Activated CD4-positive, alpha-beta T cell treated with anti-CD3 and anti-CD28 coated beads, Interleukin-10, Interleukin-2, amounts not matched to agents 100 ng/mL and 50 ng/mL, durations not matched to agents 16 hours and 8 hours (primary cell): ENCODE results near the gene RAD51B.
"Not testable (repeated sequence)": the region's sequence is repeated elsewhere in the genome, so short reads cannot be mapped to it uniquely, and the experiment has no call there.

Experiments
- DNase-seq: peaks from one replicate; pipeline ENCODE4 v3.0.0-alpha.2; 2020

RAD51B gene

DNA sequence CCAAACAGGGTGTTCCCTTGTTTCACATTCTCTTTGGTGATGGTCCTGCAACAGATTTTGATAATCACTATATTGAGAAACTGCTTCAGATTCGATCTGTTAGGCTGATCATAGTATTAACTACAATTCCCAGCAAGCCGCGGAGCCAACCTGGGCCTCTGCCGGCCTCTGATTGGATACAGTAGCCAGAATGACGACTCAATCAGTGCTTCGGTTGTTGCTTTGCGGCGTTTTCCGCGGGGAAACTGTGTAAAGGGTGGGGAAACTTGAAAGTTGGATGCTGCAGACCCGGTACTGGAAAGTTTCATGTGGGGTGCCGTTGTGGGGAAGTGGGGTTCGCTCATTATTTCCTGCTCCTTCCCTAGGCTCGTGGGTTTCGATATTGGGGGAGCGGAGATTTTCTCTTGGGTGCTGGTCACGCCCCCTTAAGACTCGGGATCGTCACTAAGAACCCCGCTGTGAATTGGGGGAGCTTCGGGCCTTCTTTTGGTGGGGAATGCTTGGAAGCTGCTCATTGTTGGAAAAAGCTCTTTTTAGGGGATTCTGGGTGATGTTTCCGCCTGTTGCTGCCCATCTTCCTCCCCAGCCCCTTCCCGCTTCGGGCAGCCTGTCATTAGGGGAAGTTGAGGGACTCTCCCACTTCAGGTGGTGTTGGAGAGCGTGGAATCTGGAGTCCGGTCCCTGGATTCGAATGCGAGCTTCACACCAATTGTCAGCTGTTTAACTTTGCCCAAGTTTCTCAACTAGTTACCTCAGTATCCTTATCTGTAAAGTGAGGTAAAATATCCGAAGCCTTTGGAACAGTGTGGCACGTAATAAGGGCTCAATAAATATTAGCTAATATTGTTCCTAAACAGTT, at the start of gene RAD51B:
Gene RAD51B (plus strand): TSS at position 217 of the 859 bp plus-strand sequence.
- peak; percentile 92 for DNase-seq

DNA sequence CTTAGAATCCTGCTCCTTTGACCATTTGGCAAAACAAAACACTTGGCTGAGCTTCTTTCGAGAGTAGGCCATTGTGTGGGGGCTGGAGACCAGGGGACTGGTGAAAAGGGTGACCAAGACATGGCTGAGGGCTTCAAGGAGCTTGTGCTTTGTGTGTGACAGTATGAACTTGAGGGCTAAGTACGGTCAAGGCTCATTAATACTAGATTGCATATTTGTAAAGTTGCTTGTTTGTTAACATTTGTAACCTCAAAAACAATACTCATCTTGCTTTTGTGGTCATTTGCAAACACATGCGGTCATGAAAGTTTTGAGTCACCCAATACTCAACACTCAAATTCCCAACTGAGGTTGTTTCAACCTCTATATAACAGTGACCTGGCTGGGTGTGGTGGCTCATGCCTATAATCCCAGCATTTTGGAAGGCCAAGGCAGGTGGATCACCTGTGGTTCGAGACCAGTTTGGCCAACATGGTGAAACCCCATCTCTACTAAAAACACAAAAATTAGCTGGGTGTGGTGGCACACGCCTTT, 45.7 kb upstream of the RAD51B start:
- DNase-seq: no peak

GRCh38 chr14:67776653-67777322, 42.8 kb upstream of the RAD51B start:
- DNase-seq: no peak

DNA sequence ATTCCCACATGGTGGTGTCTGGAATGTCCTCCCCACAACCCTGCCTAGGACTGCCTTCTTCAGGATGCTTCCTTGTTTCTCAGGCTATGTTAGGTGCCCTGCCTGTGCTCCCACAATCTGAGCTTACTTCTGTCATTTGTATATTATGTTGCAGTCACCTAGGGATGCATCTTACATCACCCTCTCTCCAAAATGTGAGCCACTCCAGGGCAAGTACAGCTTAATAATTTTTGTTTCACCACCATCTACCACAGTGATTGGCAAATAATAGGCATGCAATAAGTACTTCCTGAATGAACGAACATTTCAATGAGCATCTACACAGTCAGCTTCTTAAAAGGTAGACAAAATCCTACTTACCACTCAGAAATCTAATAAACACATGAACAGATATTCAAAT, 40.8 kb upstream of the RAD51B start:
- no peak for DNase-seq

GRCh38 chr14:67782090-67782489, 37.5 kb upstream of the RAD51B start:
- no peak for DNase-seq

DNA sequence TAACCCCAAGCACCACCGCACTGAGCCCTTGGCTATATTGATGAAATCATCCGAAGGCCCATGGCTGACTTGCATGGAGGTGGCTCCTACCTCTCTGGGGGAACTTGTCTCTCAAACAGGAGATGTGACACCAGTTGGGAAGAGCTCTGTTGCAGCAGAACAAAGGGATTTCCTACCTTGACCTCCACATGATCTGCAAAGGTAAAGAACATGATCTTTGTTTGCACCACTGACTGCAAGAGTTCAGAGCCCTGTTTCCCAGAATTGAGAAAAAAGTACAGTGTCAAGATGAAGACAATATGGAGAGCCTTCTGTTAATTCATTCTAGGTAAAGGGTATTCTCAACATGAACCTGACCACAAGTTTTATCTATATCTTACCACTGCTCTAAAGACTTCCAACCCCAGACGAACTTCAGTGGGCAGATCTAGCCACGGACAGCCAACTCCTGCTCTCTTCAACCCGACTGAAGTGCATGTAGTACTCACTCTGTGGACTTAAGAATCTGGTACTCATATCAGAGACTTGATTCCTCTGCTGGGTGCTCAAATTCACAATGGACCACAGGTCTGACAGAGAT, 35.2 kb upstream of the RAD51B start:
- DNase-seq: no peak

- DNase-seq: no peak
Measured at GRCh38 chr14:67785270-67786109, 34.1 kb upstream of the RAD51B start.

- no peak for DNase-seq
Measured at GRCh38 chr14:67787673-67788072, 31.9 kb upstream of the RAD51B start.

GRCh38 chr14:67798731-67799130, 20.8 kb upstream of the RAD51B start:
- DNase-seq: no peak

DNA sequence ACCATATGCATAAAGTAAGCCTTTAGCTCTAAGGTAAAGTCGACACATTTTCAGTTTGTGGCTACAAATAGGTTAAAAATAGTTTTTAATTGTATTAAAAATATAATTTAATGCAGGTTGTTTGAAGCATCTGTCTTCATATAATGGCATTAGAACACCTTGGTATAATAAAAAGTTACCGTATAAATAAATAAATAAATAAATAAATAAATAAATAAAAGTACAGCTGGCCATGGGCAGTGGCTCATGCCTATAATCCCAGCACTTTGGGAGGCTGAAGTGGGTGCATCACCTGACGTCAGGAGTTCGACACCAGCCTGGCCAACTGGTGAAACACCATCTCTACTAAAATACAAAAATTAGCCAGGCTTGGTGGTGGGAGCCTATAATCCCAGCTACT, 18.8 kb upstream of the RAD51B start:
- no peak for DNase-seq

GRCh38 chr14:67806246-67806645, 13.3 kb upstream of the RAD51B start:
- DNase-seq: no peak

DNA sequence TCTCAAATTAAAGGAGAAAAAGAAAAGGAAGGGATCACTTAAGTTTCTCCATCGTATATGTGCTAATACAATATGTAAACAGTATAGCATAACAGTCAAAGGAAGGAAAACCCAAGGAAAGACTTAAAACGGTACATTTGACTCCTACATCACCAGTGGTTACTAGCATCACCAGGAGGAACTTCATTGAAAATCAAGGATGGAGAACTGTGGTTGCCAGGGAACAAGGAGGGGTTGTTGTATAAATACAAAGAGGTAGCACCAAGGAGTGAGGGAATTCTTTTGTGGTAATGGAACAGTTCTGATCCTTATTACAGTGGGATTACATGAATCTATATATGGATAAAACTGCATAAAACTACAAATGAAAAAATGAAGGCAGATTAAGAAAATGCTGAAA, 4.8 kb upstream of the RAD51B start:
- no peak for DNase-seq

GRCh38 chr14:67815573-67816225, 3.9 kb upstream of the RAD51B start:
- DNase-seq: no peak

DNA sequence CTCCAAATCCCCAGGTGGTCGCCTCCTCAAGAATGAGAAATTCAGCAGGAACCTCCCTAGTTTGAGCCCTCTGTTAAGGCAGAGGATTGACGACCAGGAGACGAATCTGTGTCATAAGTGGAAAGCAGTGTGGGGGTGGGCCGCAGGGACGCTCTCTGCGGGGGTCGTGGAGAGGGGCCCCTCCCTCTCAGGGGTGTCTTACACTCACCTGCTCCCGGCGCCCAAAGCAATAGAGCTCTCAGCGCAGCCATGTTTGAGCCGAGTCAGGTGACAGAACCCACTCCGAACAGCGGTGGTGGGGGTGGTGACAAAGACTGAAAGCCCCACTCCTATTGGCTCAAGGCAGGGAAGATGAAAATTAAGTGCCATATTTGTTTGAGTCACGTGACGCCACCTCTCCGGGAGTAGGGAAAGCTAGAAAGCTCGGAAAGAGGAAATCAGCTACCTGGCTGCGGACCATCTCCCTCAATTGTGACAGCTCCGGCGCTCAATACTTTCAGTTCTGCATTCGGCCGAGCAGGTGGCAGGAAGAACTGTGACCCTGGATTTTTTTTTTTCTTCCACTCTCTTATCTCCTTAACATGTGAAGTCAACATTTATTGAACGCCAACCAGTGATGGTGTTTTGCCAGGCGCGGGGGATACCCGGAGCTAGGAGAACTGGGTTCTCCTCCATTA, 3.1 kb upstream of the RAD51B start, which contains the start of gene ZFYVE26:
Gene ZFYVE26 (minus strand): TSS at position 265 of the 677 bp plus-strand sequence. CDS start 627 bp downstream, outside the sequence.
- peak; percentile 96 for DNase-seq

DNA sequence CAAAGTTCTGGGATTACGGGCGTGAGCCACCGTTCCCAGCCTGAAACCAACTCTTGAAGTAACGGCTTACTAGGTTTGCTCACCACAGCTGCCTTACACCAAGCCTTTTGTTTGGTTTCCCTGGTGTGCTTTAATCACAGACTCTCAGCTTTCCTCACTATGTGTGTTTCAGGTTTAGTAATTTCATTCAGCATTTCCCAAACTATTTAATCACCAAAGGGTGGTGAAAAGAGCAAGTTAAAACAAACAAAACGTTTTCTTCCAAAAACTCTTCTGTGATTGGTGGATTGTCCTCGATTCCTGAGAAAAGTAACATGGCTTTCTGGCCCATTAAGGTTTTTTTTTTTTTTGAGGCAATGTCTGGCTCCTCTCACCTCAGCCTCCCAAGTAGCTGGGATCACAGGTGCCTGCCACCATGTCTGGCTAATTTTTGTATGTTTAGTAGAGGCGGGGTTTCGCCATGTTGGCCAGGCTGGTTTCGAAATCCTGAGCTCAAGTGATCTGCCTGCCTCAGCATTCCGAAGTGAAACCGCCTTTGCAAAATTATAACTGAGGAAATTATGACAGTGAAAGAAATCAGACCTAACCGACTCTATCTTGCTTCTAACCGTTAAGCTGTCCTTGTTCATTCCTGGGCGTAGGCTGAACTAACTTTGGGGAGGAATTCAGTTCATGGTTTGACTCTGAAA, 1.7 kb upstream of the RAD51B start:
- no peak for DNase-seq

DNA sequence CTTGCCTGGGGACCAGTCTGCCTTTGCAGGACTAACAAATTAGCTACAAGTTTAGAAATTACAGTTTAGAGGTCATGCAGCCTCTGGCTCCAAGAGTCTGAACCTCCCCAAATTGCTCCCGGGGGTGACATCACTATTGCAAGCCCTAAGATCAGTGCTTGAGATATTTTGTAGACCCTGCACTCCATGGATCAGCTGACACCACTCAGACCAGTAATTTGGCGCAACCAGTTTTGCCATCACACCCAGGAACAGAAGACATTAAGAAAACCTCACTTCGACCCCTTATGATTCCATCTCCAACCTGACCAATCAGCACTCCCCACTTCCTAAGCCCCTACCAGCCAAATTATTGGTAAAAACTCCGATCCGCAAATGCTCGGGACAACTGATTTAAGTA, 1.1 kb upstream of the RAD51B start:
- DNase-seq: not testable (repeated sequence)

GRCh38 chr14:67820428-67820971, 921 bp downstream of the RAD51B start:
- peak; percentile 44 for DNase-seq

DNA sequence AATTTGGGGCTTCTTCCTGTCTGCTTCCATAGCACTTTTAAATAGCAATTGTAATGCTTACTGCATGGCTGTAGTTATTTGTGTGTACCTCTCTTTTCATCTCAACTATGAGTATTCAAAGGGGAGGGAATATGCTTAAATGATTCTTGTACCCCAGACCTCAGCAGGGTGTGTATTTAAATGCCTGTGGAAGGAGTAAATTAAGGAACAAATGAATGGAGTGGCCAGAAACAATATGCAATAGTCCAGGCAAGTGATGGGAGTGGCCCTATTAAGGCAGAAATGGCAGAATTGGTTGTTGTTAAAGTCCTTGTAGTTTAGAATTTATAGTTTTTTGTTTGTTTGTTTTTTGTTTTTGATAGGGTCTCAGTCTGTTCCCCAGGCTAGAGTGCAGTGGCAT, 1.5 kb downstream of the RAD51B start:
- no peak for DNase-seq

- DNase-seq: no peak
Measured at GRCh38 chr14:67831113-67831512, 11.5 kb downstream of the RAD51B start.

- DNase-seq: no peak
Measured at GRCh38 chr14:67833403-67833802, 13.8 kb downstream of the RAD51B start.

DNA sequence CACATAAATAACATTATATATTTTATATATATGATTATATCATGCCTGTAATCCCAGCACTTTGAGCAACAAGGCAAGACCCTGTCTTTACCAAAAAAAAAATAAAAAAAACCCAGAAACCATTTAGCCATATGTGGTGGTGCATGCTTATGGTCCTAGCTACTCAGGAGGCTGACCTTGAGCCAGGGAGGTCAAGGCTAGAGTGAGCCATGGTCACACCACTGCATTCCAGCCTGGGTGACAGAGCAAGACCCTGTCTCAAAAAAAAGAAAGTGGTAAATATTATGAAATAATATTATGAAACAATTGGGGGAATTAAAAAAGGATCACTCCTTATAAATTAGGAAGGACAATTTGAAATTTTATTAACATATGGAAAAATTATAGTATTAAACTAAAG, 16.0 kb downstream of the RAD51B start:
- no peak for DNase-seq
